PFSK-1 (cell line): ENCODE data around the gene SMIM23.

Experiments used
- FOXP2 ChIP-seq: optimal IDR thresholded peaks from 2 replicates; pipeline ENCODE3; 2011; ENCODE audit warnings: borderline replicate concordance, control low read depth, inconsistent platforms; ENCODE audit not compliant: insufficient read depth; ENCODE audit errors: extremely low read length, extremely low read depth
- POLR2AphosphoS5 ChIP-seq: IDR thresholded peaks from 2 replicates; pipeline ENCODE4 v1.6.1; 2012; ENCODE audit warnings: low read depth, mild to moderate bottlenecking, control low read depth, low read length, moderate library complexity
- SIN3A ChIP-seq: IDR thresholded peaks from 2 replicates; pipeline ENCODE4 v1.6.1; 2012; ENCODE audit warnings: mild to moderate bottlenecking, low read length, moderate library complexity, borderline replicate concordance; ENCODE audit not compliant: insufficient read depth
- TAF1 ChIP-seq: IDR thresholded peaks from 2 replicates; pipeline ENCODE4 v1.6.1; 2012; ENCODE audit warnings: low read length, control low read depth, borderline replicate concordance; ENCODE audit not compliant: insufficient read depth
- TF ChIP-seq, protein P1 (sequence below), 2 experiments: IDR thresholded peaks; 2 replicates each; pipeline versions ENCODE4 v1.6.1 to v1.8.0; 2011 to 2012; ENCODE audit warnings: low read depth in 2 of 2, low read length in 2 of 2, control low read depth in 1 of 2, inconsistent platforms in 1 of 2, mild to moderate bottlenecking in 1 of 2, moderate library complexity in 1 of 2; ENCODE audit not compliant: insufficient read depth in 1 of 2

SMIM23 gene

DNA sequence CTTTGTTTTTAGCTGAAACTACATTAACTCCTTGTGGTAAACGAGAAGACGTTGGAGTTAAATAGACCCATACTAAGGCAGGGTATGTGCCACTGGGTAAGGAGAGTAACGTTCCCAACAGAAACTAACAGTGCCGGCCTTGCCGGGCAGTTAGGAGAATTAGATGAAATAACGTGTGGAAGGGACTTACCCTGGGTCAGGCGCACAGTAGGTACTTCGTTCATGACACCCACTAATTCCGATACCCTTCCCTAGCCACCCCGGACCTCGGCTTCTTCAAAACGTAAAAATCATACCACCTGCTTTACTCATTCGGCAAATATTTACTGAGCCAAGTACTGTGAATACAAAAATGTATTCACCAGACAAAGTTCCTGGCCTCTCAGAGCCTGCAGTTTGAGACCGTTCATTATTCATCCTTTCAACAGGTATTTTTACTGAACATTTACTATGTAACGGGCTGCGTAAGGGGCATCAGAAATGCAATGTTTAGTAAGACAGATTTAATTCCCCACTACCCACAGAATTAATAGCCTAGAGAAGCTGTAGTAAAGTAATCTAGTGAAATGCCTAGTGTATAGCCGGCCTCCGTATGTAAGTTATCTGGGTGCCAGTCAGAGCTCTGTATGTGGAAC is 3.2 kb upstream of the SMIM23 start:
- TF ChIP-seq SIN3A: no peak
- TF ChIP-seq FOXP2: no peak

DNA sequence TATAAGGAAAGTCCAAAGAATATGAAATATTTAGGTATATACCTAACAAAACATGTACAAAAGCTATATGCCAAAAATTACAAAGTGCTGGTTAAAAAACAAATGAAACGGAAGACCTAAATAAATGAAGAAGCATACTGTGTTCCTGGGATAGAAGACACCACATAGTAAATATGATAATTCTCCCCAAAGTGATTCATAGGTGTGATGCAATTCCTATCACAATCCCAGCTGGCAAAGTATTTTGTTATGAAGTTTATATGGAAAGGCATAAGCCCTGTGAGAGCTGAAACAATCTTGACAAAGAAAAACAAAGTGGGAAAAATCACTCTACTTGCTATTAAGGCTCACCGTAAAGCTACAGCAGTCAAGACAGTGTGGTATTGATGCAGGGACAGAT is 2.6 kb upstream of the SMIM23 start:
- TF ChIP-seq FOXP2: no peak
- no peak for TF ChIP-seq TAF1
- TF ChIP-seq POLR2AphosphoS5: no peak
- TF ChIP-seq, protein P1, sequence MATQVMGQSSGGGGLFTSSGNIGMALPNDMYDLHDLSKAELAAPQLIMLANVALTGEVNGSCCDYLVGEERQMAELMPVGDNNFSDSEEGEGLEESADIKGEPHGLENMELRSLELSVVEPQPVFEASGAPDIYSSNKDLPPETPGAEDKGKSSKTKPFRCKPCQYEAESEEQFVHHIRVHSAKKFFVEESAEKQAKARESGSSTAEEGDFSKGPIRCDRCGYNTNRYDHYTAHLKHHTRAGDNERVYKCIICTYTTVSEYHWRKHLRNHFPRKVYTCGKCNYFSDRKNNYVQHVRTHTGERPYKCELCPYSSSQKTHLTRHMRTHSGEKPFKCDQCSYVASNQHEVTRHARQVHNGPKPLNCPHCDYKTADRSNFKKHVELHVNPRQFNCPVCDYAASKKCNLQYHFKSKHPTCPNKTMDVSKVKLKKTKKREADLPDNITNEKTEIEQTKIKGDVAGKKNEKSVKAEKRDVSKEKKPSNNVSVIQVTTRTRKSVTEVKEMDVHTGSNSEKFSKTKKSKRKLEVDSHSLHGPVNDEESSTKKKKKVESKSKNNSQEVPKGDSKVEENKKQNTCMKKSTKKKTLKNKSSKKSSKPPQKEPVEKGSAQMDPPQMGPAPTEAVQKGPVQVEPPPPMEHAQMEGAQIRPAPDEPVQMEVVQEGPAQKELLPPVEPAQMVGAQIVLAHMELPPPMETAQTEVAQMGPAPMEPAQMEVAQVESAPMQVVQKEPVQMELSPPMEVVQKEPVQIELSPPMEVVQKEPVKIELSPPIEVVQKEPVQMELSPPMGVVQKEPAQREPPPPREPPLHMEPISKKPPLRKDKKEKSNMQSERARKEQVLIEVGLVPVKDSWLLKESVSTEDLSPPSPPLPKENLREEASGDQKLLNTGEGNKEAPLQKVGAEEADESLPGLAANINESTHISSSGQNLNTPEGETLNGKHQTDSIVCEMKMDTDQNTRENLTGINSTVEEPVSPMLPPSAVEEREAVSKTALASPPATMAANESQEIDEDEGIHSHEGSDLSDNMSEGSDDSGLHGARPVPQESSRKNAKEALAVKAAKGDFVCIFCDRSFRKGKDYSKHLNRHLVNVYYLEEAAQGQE (IDR thresholded peaks at IDR 0.05; ENCODE audit: insufficient read depth in 1 of 2, low read depth in 2 of 2, low read length in 2 of 2): no peak
- no peak for TF ChIP-seq SIN3A

DNA sequence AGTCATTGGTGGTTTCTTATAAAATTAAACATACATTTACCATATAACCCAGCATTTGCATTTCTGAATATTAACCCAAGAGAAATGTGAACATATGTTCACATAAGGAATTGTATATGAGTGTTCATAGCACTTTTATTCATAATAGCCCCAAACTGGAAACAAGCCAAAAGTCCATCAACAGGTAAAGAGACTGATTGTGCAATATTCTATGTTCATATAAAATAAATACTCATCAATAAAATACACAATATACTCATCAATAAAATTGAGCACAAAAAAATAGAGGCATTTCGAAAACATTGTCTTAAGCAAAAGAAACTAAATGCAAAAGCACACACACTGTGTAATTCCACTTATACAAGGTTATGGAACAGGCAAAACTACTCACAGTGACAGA is 3.7 kb downstream of the SMIM23 start:
- TF ChIP-seq, protein P1 (IDR thresholded peaks at IDR 0.05; ENCODE audit: insufficient read depth in 1 of 2, low read depth in 2 of 2, low read length in 2 of 2): no peak
- TF ChIP-seq POLR2AphosphoS5: no peak
- TF ChIP-seq TAF1: no peak
- TF ChIP-seq SIN3A: no peak
- no peak for TF ChIP-seq FOXP2

DNA sequence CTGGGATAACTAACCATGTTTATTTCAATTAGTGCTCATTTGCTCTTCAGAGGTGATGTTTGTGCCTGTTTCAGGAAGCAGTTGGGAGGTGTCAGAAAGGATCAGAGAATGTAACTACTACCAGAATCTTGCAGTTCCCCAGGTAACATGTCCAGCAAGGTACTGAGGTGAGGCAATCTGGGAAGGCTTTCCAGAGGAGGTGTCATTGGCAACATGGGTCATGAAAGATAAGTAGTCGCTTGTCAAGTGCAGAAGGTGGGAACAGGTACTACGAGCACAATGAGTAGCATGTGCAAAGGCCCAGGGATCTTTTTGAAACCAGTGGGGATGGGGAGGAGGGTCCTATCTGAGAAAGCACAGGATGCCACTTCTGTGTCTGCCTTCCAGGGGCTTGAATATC is 4.8 kb downstream of the SMIM23 start:
- no peak for TF ChIP-seq SIN3A
- TF ChIP-seq, protein P1 (IDR thresholded peaks at IDR 0.05; ENCODE audit: insufficient read depth in 1 of 2, low read depth in 2 of 2, low read length in 2 of 2): no peak
- TF ChIP-seq POLR2AphosphoS5: no peak
- TF ChIP-seq FOXP2: no peak
- TF ChIP-seq TAF1: no peak

DNA sequence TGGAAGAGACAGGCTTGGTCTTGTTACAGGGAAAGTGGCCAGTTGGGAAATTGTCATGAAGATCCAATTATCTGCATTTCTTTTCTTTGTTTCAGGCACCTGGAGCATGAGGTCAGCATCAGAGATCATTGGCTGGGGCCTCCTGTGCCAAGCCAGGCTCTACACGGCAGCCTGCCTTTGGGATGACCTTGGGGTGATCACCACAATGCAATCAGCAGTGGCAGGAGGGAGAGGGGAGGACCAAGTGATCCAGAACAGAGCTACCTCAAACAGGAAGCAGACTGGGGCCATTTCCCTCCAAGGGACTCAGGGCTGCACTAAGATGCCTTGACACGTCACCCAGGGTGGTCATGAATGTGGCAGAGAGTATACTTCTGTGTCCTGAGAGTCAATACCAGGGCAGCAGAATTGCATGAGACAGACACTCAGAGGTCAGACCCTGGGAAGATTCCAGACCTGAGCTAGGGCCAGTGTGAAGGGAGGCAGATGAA is 8.9 kb downstream of the SMIM23 start:
- TF ChIP-seq POLR2AphosphoS5: no peak
- TF ChIP-seq, protein P1 (IDR thresholded peaks at IDR 0.05; ENCODE audit: insufficient read depth in 1 of 2, low read depth in 2 of 2, low read length in 2 of 2): no peak
- no peak for TF ChIP-seq SIN3A
- TF ChIP-seq FOXP2: no peak
- TF ChIP-seq TAF1: no peak
